ENCODE data around the gene POC1B.

DNA sequence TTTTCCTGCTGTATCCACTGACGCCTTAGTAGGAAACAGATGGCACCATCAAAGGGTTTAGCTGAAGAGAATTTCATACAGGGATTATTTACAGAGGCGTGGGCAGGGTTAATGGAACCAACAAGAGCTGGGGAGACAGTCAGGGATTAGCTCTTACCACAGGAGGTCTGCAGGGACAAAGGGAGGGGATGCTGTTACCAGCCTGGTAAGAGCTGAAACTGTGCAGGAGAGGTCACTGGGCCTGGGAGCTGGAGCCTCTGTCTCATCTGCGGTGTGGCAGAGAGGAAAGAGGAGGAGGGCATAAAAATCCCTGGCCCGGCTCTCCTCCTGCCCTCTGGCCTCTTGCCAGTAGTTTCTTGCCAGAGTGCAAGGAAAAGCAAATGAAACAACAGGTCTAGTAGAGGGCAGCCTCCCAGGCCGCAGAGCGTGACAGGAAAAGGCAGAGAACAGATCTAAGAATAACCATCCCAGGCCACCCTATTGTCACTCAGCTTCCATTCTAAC is 18.9 kb upstream of the POC1B start:
- TF ChIP-seq, protein P1, sequence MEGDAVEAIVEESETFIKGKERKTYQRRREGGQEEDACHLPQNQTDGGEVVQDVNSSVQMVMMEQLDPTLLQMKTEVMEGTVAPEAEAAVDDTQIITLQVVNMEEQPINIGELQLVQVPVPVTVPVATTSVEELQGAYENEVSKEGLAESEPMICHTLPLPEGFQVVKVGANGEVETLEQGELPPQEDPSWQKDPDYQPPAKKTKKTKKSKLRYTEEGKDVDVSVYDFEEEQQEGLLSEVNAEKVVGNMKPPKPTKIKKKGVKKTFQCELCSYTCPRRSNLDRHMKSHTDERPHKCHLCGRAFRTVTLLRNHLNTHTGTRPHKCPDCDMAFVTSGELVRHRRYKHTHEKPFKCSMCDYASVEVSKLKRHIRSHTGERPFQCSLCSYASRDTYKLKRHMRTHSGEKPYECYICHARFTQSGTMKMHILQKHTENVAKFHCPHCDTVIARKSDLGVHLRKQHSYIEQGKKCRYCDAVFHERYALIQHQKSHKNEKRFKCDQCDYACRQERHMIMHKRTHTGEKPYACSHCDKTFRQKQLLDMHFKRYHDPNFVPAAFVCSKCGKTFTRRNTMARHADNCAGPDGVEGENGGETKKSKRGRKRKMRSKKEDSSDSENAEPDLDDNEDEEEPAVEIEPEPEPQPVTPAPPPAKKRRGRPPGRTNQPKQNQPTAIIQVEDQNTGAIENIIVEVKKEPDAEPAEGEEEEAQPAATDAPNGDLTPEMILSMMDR (IDR thresholded peaks at IDR 0.05): no peak
- TF ChIP-seq POLR2A (IDR thresholded peaks at IDR 0.05): no peak
